SIG-M5 treated with dmso at 0.1 percent for 504 hours (cell line): ENCODE data around the gene RAB34.

Source experiments
- DNase-seq: peaks from one replicate; lab custom pipeline; 2025; ENCODE audit not compliant: unreplicated experiment; lab: John Stamatoyannopoulos, UW

Gene RAB34

GRCh38 chr17:28712705-28713415, 4.8 kb downstream of the RAB34 start:
- no peak for DNase-seq

- peak; percentile 78 for DNase-seq
Measured at GRCh38 chr17:28712032-28712704, 5.5 kb downstream of the RAB34 start.

- DNase-seq = no peak
Measured at GRCh38 chr17:28711723-28712031, 6.0 kb downstream of the RAB34 start, which contains the start of gene PROCA1. TSS of gene PROCA1 (minus strand) at chr17:28711888. CDS start at chr17:28711660, 228 bp downstream.

GRCh38 chr17:28710861-28711722, 6.6 kb downstream of the RAB34 start:
- peak; percentile 86 for DNase-seq

- DNase-seq = no peak
Measured at GRCh38 chr17:28707339-28707720, 10.3 kb downstream of the RAB34 start.

GRCh38 chr17:28706471-28707338, 11.0 kb downstream of the RAB34 start:
- DNase-seq = no peak

- DNase-seq = no peak
Measured at GRCh38 chr17:28705728-28706334, 11.8 kb downstream of the RAB34 start.

GRCh38 chr17:28705074-28705659, 12.5 kb downstream of the RAB34 start:
- DNase-seq = no peak

- DNase-seq = no peak
Measured at GRCh38 chr17:28704219-28704858, 13.3 kb downstream of the RAB34 start.

- DNase-seq = no peak
Measured at GRCh38 chr17:28703552-28704218, 14.0 kb downstream of the RAB34 start.

GRCh38 chr17:28702752-28703150, 14.9 kb downstream of the RAB34 start:
- no peak for DNase-seq

GRCh38 chr17:28702026-28702751, 15.5 kb downstream of the RAB34 start:
- no peak for DNase-seq

GRCh38 chr17:28700830-28701492, 16.7 kb downstream of the RAB34 start:
- DNase-seq = no peak

- no peak for DNase-seq
Measured at GRCh38 chr17:28700278-28700677, 17.4 kb downstream of the RAB34 start.

- no peak for DNase-seq
Measured at GRCh38 chr17:28698253-28698941, 19.3 kb downstream of the RAB34 start.

GRCh38 chr17:28693869-28694268, 23.8 kb downstream of the RAB34 start:
- DNase-seq = no peak

- DNase-seq = no peak
Measured at GRCh38 chr17:28689011-28689410, 28.7 kb downstream of the RAB34 start.
